PC-9 (cell line): Measurements from ENCODE around the gene CYGB. TPM values are rescaled to one million over a fixed set of nuclear protein-coding genes. Genes with fewer than 3 reads are reported as not detected.
"Not testable (repeated sequence)": the region's sequence is repeated elsewhere in the genome, so short reads cannot be mapped to it uniquely, and the experiment has no call there.

Experiments used
- BruUV-seq: library from RNA; stranded (reverse); fragments of 400-500 nt; replicated peaks from 2 replicates; lab custom pipeline; 2021; lab: Mats Ljungman, UMichigan
- CTCF ChIA-PET: fragments of 300-600 bp; sonication (Branson Sonifier 250); formaldehyde crosslinking; loops from one replicate; lab custom pipeline; 2022; ENCODE audit warnings: antibody characterized with exemption; lab: Charles Lee
- POLR2A ChIA-PET: fragments of 300-600 bp; sonication (Branson Sonifier 250); formaldehyde crosslinking; loops from one replicate; lab custom pipeline; 2022; ENCODE audit warnings: antibody characterized with exemption; ENCODE audit not compliant: unreplicated experiment; lab: Charles Lee
- DNase-seq, 2 experiments: peaks; one replicate each; pipeline versions ENCODE4 v3.0.0 to v3.0.0-alpha.2; 2015 to 2022; ENCODE audit warnings: mixed read lengths in 1 of 2
- H2AFZ ChIP-seq: fragments of 200-600 bp; sonication (generic); 2 replicates; pipeline ENCODE4 v1.8.1; 2017; ENCODE audit warnings: antibody characterized with exemption
- H3F3A ChIP-seq: fragments of 200-600 bp; sonication (generic); 2 replicates; pipeline ENCODE4 v1.8.1; 2017; ENCODE audit warnings: antibody characterized with exemption, mild to moderate bottlenecking, low read depth; ENCODE audit not compliant: insufficient read depth
- H3K27ac ChIP-seq: fragments of 200-600 bp; sonication (generic); 2 replicates; pipeline ENCODE4 v1.6.1; 2016; ENCODE audit warnings: mixed run types
- H3K27me3 ChIP-seq: fragments of 200-600 bp; sonication (generic); 2 replicates; pipeline ENCODE4 v1.6.1; 2016; ENCODE audit warnings: low read depth, mixed run types; ENCODE audit not compliant: insufficient read depth
- H3K36me3 ChIP-seq: fragments of 200-600 bp; sonication (generic); 2 replicates; pipeline ENCODE4 v1.6.1; 2016; ENCODE audit warnings: low read depth, mixed run types
- H3K4me1 ChIP-seq: fragments of 200-600 bp; sonication (generic); replicated peaks from 2 replicates; pipeline ENCODE4 v1.6.1; 2016; ENCODE audit warnings: mixed run types; ENCODE audit not compliant: insufficient read depth
- H3K4me2 ChIP-seq: fragments of 200-600 bp; sonication (generic); 2 replicates; pipeline ENCODE4 v1.6.1; 2017; ENCODE audit warnings: mixed run types
- H3K4me3 ChIP-seq: fragments of 200-600 bp; sonication (generic); 2 replicates; pipeline ENCODE4 v1.6.1; 2016; ENCODE audit warnings: mixed run types
- H3K79me2 ChIP-seq: fragments of 200-600 bp; sonication (generic); 2 replicates; pipeline ENCODE4 v1.6.1; 2017; ENCODE audit warnings: low read depth, mixed run types
- H3K9me2 ChIP-seq: fragments of 200-600 bp; sonication (generic); 2 replicates; pipeline ENCODE4 v1.8.1; 2017; ENCODE audit warnings: mild to moderate bottlenecking; ENCODE audit not compliant: insufficient read depth
- H3K9me3 ChIP-seq: fragments of 200-600 bp; sonication (generic); 2 replicates; pipeline ENCODE4 v1.8.1; 2016; ENCODE audit warnings: low read depth; ENCODE audit not compliant: insufficient read depth
- H4K20me1 ChIP-seq: fragments of 200-600 bp; sonication (generic); 2 replicates; pipeline ENCODE4 v1.8.1; 2017; ENCODE audit not compliant: insufficient read depth
- EZH2 ChIP-seq: fragments of 200-600 bp; sonication (generic); IDR thresholded peaks from 2 replicates; pipeline ENCODE4 v1.8.0; 2017; ENCODE audit warnings: antibody characterized with exemption, low read depth
- intact Hi-C: fragments of 100-400 bp; cut with micrococcal nuclease; formaldehyde crosslinking; loops from one replicate; pipeline ENCODE4 v1.10.0; 2022; ENCODE audit not compliant: unreplicated experiment
- total RNA-seq: library from RNA; stranded (reverse); gene quantifications from 2 replicates; pipeline ENCODE4 v1.2.3, GENCODE V29; 2021
- TF ChIP-seq, protein P1 (sequence below): fragments of 200-600 bp; sonication (generic); conservative IDR thresholded peaks from 2 replicates; pipeline ENCODE4 v1.6.1; 2017; ENCODE audit warnings: mixed run types, antibody characterized with exemption, mild to moderate bottlenecking, moderate library complexity

Gene CYGB
- total RNA-seq, 1 experiment from 2014 or later: 1.1 TPM

GRCh38 chr17:76515274-76515949, 22.1 kb downstream of the CYGB start:
- H3K36me3 ChIP-seq: no peaks in the 10 kb centered on the region
- CTCF ChIA-PET: no interaction called here
- no peaks in the 10 kb centered on the region for H3K9me3 ChIP-seq
- DNase-seq: no peak
- no peak overlapping the region for H3K4me3 ChIP-seq
- H3K27me3 ChIP-seq: no peaks in the 10 kb centered on the region
- TF ChIP-seq, protein P1, sequence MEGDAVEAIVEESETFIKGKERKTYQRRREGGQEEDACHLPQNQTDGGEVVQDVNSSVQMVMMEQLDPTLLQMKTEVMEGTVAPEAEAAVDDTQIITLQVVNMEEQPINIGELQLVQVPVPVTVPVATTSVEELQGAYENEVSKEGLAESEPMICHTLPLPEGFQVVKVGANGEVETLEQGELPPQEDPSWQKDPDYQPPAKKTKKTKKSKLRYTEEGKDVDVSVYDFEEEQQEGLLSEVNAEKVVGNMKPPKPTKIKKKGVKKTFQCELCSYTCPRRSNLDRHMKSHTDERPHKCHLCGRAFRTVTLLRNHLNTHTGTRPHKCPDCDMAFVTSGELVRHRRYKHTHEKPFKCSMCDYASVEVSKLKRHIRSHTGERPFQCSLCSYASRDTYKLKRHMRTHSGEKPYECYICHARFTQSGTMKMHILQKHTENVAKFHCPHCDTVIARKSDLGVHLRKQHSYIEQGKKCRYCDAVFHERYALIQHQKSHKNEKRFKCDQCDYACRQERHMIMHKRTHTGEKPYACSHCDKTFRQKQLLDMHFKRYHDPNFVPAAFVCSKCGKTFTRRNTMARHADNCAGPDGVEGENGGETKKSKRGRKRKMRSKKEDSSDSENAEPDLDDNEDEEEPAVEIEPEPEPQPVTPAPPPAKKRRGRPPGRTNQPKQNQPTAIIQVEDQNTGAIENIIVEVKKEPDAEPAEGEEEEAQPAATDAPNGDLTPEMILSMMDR: no peak
- TF ChIP-seq EZH2: no peak
- H4K20me1 ChIP-seq: no peaks in the 10 kb centered on the region
- no peaks in the 10 kb centered on the region for H3K4me1 ChIP-seq
- H2AFZ ChIP-seq: no peak overlapping the region
- intact Hi-C loops: no loop called here
- BruUV-seq: no TSS peak
- no peak overlapping the region for H3K27ac ChIP-seq
- POLR2A ChIA-PET: no interaction called here
- H3K9me2 ChIP-seq: no peaks in the 10 kb centered on the region
- no peaks in the 10 kb centered on the region for H3K79me2 ChIP-seq
- no peak overlapping the region for H3K4me2 ChIP-seq
- H3F3A ChIP-seq: no peaks in the 10 kb centered on the region

GRCh38 chr17:76514355-76514754, 23.2 kb downstream of the CYGB start:
- H3F3A ChIP-seq, H3K4me3 ChIP-seq, POLR2A ChIA-PET, H3K36me3 ChIP-seq, BruUV-seq, H3K4me1 ChIP-seq, intact Hi-C loops, H4K20me1 ChIP-seq, H3K79me2 ChIP-seq, H3K9me3 ChIP-seq, H3K9me2 ChIP-seq, H3K27me3 ChIP-seq, CTCF ChIA-PET, H3K27ac ChIP-seq, H3K4me2 ChIP-seq, H2AFZ ChIP-seq, DNase-seq: not testable (repeated sequence)

DNA sequence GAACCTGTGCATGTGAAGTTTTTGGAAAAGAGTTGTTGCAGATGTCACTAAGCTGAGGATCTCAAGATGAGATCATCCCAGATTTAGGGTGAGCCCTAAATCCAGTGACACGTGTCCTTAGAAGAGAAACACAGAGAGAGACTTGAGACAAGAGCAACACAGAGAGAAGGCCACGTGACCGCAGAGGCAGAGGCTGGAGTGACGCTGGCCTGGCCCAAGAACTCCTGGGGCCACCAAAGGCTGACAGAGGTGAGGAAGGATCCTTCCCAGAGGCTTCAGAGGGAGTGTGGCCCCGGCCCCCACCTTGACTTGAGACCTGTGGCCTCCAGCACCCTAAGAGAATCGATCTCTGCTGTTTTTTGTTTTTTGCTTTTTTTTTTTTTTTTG, 24.2 kb downstream of the CYGB start:
- H3K36me3 ChIP-seq: no peaks in the 10 kb centered on the region
- ChIA-PET POLR2A (no interaction called here), CTCF (interaction anchor here (0.6 kb wide), 1 partner anchor 609 kb away, joined by 3 read pairs; no protein-coding TSS in a partner anchor)
- H3K79me2 ChIP-seq: no peaks in the 10 kb centered on the region
- H2AFZ ChIP-seq: no peak overlapping the region
- BruUV-seq: no TSS peak
- TF ChIP-seq, protein P1: no peak
- TF ChIP-seq EZH2: no peak
- no peaks in the 10 kb centered on the region for H3F3A ChIP-seq
- H3K4me2 ChIP-seq: no peak overlapping the region
- H3K4me1 ChIP-seq: no peaks in the 10 kb centered on the region
- H3K9me2 ChIP-seq: no peaks in the 10 kb centered on the region
- H4K20me1 ChIP-seq: no peaks in the 10 kb centered on the region
- no peaks in the 10 kb centered on the region for H3K27me3 ChIP-seq
- no peaks in the 10 kb centered on the region for H3K9me3 ChIP-seq
- DNase-seq: no peak
- intact Hi-C loops: no loop called here
- H3K4me3 ChIP-seq: no peak overlapping the region
- H3K27ac ChIP-seq: no peak overlapping the region
